SK-N-SH treated with all-trans-retinoic acid at 6 μM for 48 hours (cell line): ENCODE results near the gene OR8B3.

Experiments
- ARNTL ChIP-seq: fragments of 450-650 bp; formaldehyde crosslinking; IDR thresholded peaks from 2 replicates; pipeline ENCODE4 v1.5.0; 2020; ENCODE audit warnings: low read depth, mild to moderate bottlenecking, moderate library complexity, borderline replicate concordance
- CSDC2 ChIP-seq: fragments of 250-450 bp; sonication (Bioruptor Pico); IDR thresholded peaks from 2 replicates; pipeline ENCODE4 v1.5.0; 2020; ENCODE audit warnings: mild to moderate bottlenecking, moderate library complexity
- GLIS3 ChIP-seq: fragments of 250-450 bp; sonication (Bioruptor Pico); IDR thresholded peaks from 2 replicates; pipeline ENCODE4 v1.5.0; 2020; ENCODE audit warnings: mild to moderate bottlenecking, moderate library complexity
- PPARA ChIP-seq: fragments of 250-450 bp; sonication (Bioruptor Pico); IDR thresholded peaks from 2 replicates; pipeline ENCODE4 v1.5.0; 2020; ENCODE audit warnings: mild to moderate bottlenecking, borderline replicate concordance
- TCF4 ChIP-seq: fragments of 250-450 bp; sonication (Bioruptor Pico); IDR thresholded peaks from 2 replicates; pipeline ENCODE4 v1.8.0; 2021; ENCODE audit warnings: mild to moderate bottlenecking, moderate library complexity, borderline replicate concordance
- ZFP3 ChIP-seq: fragments of 250-450 bp; sonication (Bioruptor Pico); IDR thresholded peaks from 2 replicates; pipeline ENCODE4 v1.5.0; 2020; ENCODE audit warnings: mild to moderate bottlenecking, moderate library complexity
- ZNF565 ChIP-seq: fragments of 450-650 bp; formaldehyde crosslinking; conservative IDR thresholded peaks from 2 replicates; pipeline ENCODE4 v1.5.0; 2020; ENCODE audit warnings: low read depth, mild to moderate bottlenecking, moderate library complexity

DNA sequence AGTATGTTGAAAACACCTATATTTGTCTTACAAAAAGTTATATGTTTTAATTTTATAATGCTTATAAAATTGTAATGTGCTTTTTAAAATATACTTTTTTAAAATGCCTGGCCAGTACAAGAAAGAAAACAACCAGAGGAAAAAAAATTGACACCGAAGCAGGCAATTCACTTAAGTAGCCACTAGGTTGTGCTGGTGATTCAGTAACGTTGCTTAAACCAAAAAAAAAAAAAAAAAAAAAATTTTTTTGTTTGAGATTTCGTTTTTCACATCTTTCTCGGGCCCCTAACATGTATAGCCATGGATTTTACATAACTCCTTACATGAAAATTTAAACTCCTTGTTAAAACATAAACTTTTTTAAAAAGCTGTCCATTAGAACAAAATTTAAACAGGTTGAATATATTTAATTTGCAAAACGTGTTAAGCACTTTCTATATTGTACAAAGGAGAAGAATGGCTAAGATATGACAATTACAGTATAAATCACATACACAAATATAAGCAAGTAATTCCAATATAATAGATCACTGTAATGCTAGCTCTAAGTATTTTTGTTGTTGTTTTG is 16.6 kb upstream of the OR8B3 start:
- TF ChIP-seq ARNTL (CRISPR knock-in tag) (no peak), TCF4 (CRISPR knock-in tag) (no peak), ZFP3 (CRISPR knock-in tag) (no peak), ZNF565 (CRISPR knock-in tag) (no peak), GLIS3 (CRISPR knock-in tag) (no peak), CSDC2 (no peak), PPARA (no peak)
